Neuron (in vitro differentiated cells): Measurements from ENCODE around the gene ZNF827.

Experiments
- H2AFZ ChIP-seq: one replicate; pipeline ENCODE4 v1.6.1; 2013; ENCODE audit warnings: low read depth, mild to moderate bottlenecking, inconsistent platforms, low read length, moderate library complexity
- H3K27me3 ChIP-seq: one replicate; pipeline ENCODE4 v1.6.1; 2013; ENCODE audit warnings: low read length; ENCODE audit not compliant: insufficient read depth
- H3K36me3 ChIP-seq: one replicate; pipeline ENCODE4 v1.6.1; 2013; ENCODE audit warnings: low read length; ENCODE audit not compliant: insufficient read depth
- H3K4me1 ChIP-seq: one replicate; pipeline ENCODE4 v1.6.1; 2013; ENCODE audit warnings: low read length; ENCODE audit not compliant: insufficient read depth
- H3K4me3 ChIP-seq: 2 replicates; pipeline ENCODE4 v1.5.1; 2013; ENCODE audit warnings: mild to moderate bottlenecking, low read length, moderate library complexity
- H3K9me3 ChIP-seq: one replicate; pipeline ENCODE4 v1.6.1; 2013; ENCODE audit warnings: low read length

ZNF827 gene

GRCh38 chr4:145732001-145732815, 206.4 kb downstream of the ZNF827 start:
- Histone ChIP-seq H3K4me3 (peak overlapping the region; percentile 5), H3K9me3 (no peaks in the 10 kb centered on the region)

DNA sequence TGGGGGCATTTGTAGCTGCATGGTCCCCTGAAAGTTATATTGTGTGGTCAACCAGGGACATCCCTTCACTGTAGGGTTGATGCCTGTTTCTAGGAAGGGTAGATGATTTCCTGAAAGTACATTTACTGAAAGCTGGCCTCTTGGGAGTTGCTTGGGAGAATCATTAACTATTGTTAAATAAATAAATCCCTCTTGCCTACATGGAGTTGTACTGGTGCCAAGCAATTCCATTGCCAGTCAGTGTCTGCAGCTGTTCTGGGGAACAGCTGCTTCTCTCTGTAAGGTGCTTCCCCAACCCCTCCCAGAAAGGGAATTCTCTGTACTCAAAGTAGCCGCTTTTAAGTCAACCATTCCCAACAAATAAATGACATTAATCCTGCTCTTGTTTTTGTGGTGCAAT, 207.6 kb downstream of the ZNF827 start:
- Histone ChIP-seq H2AFZ (no peak overlapping the region), H3K9me3 (no peaks in the 10 kb centered on the region), H3K4me3 (no peak overlapping the region), H3K36me3 (no peaks in the 10 kb centered on the region), H3K4me1 (peaks cover 31% of the 10 kb centered on the region), H3K27me3 (no peaks in the 10 kb centered on the region)

More at GRCh38 chr4:145732001-145732815, 206.4 kb downstream of the ZNF827 start:
- Histone ChIP-seq H3K27me3 (no peaks in the 10 kb centered on the region), H2AFZ (no peak overlapping the region), H3K36me3 (no peaks in the 10 kb centered on the region), H3K4me1 (peaks cover 42% of the 10 kb centered on the region)

- Histone ChIP-seq H3K36me3 (no peaks in the 10 kb centered on the region), H3K4me1 (peaks cover 23% of the 10 kb centered on the region), H3K4me3 (no peak overlapping the region), H3K9me3 (no peaks in the 10 kb centered on the region), H2AFZ (no peak overlapping the region), H3K27me3 (no peaks in the 10 kb centered on the region)
These were observed 208.6 kb downstream of the ZNF827 start for GRCh38 chr4:145730026-145730425.

DNA sequence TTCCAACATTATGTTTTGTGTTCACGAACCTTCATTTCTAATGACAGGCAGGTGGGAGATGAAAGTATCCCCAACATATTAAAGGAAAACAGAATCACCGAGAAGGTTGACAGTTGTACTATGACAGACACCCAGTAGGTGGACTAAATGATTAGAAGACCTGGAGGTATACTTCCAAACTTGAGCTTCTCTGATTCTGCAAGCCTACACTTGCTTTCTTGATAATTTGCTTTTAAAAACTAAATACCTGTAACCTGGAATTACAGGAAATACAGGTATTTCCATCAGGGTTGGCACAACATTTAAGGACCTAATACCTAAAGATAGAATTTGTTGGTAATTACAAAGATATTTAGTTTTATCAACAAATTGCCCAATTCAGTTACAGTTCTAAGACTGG, 215.3 kb downstream of the ZNF827 start:
- Histone ChIP-seq H3K9me3 (peaks cover 2% of the 10 kb centered on the region), H3K36me3 (no peaks in the 10 kb centered on the region), H3K4me3 (no peak overlapping the region), H3K4me1 (peaks cover 10% of the 10 kb centered on the region), H2AFZ (no peak overlapping the region), H3K27me3 (no peaks in the 10 kb centered on the region)

- peaks cover 2% of the 10 kb centered on the region for H3K9me3 ChIP-seq
- H2AFZ ChIP-seq: no peak overlapping the region
- H3K4me1 ChIP-seq: peaks cover 11% of the 10 kb centered on the region
- H3K36me3 ChIP-seq: no peaks in the 10 kb centered on the region
- no peaks in the 10 kb centered on the region for H3K27me3 ChIP-seq
- no peak overlapping the region for H3K4me3 ChIP-seq
These were observed 216.1 kb downstream of the ZNF827 start for GRCh38 chr4:145722561-145722960.

GRCh38 chr4:145720656-145721055, 218.0 kb downstream of the ZNF827 start:
- no peak overlapping the region for H2AFZ ChIP-seq
- H3K4me1 ChIP-seq: peaks cover 27% of the 10 kb centered on the region
- peaks cover 2% of the 10 kb centered on the region for H3K9me3 ChIP-seq
- no peaks in the 10 kb centered on the region for H3K27me3 ChIP-seq
- H3K36me3 ChIP-seq: no peaks in the 10 kb centered on the region
- no peak overlapping the region for H3K4me3 ChIP-seq

DNA sequence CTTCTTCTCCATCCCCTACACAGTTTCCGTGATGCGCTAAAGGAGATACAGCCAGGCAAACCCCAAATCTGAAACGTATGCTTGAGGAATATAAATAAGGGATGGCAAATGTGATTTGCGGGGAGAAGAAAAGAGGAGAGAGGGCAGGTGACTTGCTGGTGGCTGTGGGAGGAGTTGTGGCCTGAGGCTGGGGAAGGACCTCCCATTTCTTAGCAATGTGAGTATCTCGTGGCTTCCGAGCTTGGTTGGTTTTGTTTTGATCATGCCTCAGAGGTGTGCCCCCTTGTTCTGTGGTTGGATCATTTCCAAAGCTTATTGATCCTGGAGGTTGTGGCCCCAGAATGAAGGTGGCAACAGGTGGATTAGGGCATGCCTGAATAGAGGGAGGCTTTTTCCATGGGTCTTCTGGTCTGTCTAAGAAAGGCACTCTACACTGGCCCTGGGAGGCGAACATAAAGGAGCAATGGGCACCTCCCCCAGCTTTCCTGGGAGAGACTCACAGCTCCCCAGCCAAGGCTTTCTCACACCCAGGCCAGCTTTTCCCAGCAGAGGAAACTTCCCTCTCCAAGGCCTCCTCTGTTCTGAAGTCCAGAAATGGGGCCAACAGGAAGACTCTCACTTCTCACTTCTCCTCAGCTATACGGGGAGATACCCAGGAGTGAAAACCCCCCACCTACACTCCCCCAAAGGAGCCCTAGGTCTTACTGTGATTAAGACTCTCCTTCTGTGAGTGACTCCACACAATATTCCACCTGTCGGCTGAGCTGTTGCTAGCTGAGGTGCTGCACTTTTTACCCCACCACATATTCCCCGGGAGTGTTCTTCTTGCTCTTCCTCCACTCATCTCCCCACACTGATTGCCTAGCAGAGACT, 218.6 kb downstream of the ZNF827 start:
- Histone ChIP-seq H2AFZ (no peak overlapping the region), H3K9me3 (peaks cover 2% of the 10 kb centered on the region), H3K27me3 (no peaks in the 10 kb centered on the region), H3K4me1 (peaks cover 27% of the 10 kb centered on the region), H3K4me3 (no peak overlapping the region), H3K36me3 (no peaks in the 10 kb centered on the region)

DNA sequence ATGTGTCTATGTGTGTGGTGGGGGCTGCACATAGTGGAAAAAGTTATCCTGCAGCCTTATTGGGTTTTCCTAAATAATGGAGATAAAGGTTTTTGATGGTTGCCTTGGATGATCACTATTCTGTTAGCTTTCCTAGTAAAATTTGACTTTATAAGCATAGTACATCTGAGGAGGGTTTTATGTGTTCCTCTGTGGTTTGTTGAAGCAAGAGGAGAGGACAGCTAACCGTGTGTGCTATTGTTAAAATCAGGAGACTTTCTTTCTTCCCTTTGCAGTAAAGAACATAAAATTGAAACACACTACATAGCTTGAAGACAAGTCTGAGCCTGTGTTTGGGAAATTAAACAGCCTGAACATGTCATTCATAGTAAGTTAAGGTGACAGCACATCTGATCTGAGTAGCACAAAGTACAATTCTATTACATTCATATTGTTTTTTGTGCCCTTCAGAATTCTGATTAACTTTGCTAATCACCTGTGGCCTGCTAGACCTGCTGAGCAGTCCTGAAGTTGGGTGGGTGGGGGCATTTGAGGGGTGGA, 221.9 kb downstream of the ZNF827 start:
- peaks cover 27% of the 10 kb centered on the region for H3K4me1 ChIP-seq
- no peaks in the 10 kb centered on the region for H3K36me3 ChIP-seq
- no peak overlapping the region for H3K4me3 ChIP-seq
- H2AFZ ChIP-seq: no peak overlapping the region
- H3K9me3 ChIP-seq: no peaks in the 10 kb centered on the region
- no peaks in the 10 kb centered on the region for H3K27me3 ChIP-seq

DNA sequence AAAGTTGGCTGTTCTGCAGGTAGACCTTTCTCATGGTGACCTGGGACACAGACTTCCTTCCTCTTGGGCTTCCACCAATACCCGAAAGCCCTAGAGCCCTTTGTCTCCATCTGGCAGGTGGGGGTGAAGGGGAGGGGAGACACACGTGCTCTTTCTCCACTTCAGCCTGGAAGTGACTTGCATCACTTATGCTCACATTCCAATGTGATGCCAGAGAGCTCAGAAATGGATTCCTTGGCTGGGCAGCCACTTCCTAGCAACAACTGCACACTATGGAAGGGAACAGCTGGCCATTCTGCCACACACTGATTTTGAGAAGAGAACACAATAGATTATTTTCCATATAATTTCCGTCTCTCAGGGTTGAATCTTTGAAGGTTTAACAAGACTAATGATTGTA, 222.4 kb downstream of the ZNF827 start:
- H3K4me1 ChIP-seq: peaks cover 27% of the 10 kb centered on the region
- H3K27me3 ChIP-seq: no peaks in the 10 kb centered on the region
- H3K36me3 ChIP-seq: no peaks in the 10 kb centered on the region
- no peak overlapping the region for H2AFZ ChIP-seq
- H3K9me3 ChIP-seq: no peaks in the 10 kb centered on the region
- H3K4me3 ChIP-seq: no peak overlapping the region

DNA sequence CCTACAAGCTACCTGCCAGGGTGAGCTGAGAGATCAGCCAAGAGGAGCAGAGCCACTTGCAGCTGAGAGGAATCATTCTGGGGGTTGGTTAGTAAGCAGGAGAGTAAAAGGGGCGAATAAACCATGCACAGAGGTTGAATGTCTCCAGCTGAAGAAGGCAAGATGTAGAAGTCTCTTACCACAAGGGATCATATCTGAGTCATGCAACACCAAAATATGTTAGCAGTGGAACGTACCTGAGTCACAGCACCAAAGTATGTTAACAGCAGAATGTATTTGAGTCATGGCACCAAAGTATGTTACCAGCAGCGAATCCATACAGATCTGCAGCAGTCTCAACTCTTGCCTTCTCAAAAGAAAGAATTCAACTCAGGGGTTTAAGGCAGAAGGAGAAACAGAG, 228.8 kb downstream of the ZNF827 start:
- no peaks in the 10 kb centered on the region for H3K27me3 ChIP-seq
- peaks cover 5% of the 10 kb centered on the region for H3K9me3 ChIP-seq
- no peak overlapping the region for H3K4me3 ChIP-seq
- H3K4me1 ChIP-seq: no peaks in the 10 kb centered on the region
- no peaks in the 10 kb centered on the region for H3K36me3 ChIP-seq
- no peak overlapping the region for H2AFZ ChIP-seq

DNA sequence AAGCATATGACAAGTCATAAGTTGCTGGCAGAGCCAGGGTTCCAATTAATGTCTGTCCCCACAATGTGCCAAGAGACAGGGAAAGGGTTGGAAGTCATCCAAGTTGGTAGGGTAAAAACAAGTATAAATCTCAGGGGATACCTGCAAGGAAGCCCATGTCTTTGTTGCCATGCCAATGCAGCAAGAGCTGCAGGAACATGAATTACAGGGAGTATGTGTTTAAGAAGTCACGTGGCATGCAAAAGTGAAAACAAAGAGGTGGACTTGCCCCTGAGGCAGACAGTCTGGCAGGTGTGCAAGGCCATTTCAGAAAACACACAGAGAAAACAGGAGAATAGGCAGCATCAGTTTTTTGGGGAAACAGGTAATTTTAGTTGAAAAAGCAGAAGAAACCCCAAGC, 229.3 kb downstream of the ZNF827 start:
- no peaks in the 10 kb centered on the region for H3K4me1 ChIP-seq
- H2AFZ ChIP-seq: no peak overlapping the region
- no peak overlapping the region for H3K4me3 ChIP-seq
- peaks cover 5% of the 10 kb centered on the region for H3K9me3 ChIP-seq
- H3K36me3 ChIP-seq: no peaks in the 10 kb centered on the region
- H3K27me3 ChIP-seq: no peaks in the 10 kb centered on the region
